H9 (cell line): ENCODE measurements around the gene STXBP6. TPM values are rescaled to one million over a fixed set of nuclear protein-coding genes. Genes with fewer than 3 reads are reported as not detected.

ENCODE experiments used
- DNase-seq: peaks from one replicate; pipeline ENCODE4 v3.0.0-alpha.2; 2017
- H2AFZ ChIP-seq: one replicate; pipeline ENCODE4 v1.6.1; 2013; ENCODE audit warnings: mild to moderate bottlenecking, low read length, control low read depth, moderate library complexity
- H2AK5ac ChIP-seq: 2 replicates; pipeline ENCODE4 v1.6.1; 2013; ENCODE audit warnings: low read length, control low read depth, mixed read lengths; ENCODE audit not compliant: insufficient read length
- H2BK120ac ChIP-seq: one replicate; pipeline ENCODE4 v1.6.1; 2013; ENCODE audit warnings: low read depth, mild to moderate bottlenecking, low read length, control low read depth, inconsistent platforms; ENCODE audit not compliant: poor library complexity, severe bottlenecking
- H2BK12ac ChIP-seq: 2 replicates; pipeline ENCODE4 v1.6.1; 2013; ENCODE audit warnings: low read length, control low read depth, mixed read lengths, low read depth; ENCODE audit not compliant: insufficient read length
- H2BK15ac ChIP-seq: 2 replicates; pipeline ENCODE4 v1.6.1; 2013; ENCODE audit warnings: low read depth, low read length, control low read depth
- H2BK20ac ChIP-seq: one replicate; pipeline ENCODE4 v1.6.1; 2013; ENCODE audit warnings: low read depth, mild to moderate bottlenecking, low read length, control low read depth, inconsistent platforms; ENCODE audit not compliant: poor library complexity, severe bottlenecking
- H2BK5ac ChIP-seq: 2 replicates; pipeline ENCODE4 v1.6.1; 2013; ENCODE audit warnings: low read length, control low read depth, mixed read lengths; ENCODE audit not compliant: insufficient read length
- H3K14ac ChIP-seq: 2 replicates; pipeline ENCODE4 v1.6.1; 2013; ENCODE audit warnings: low read length, control low read depth; ENCODE audit not compliant: insufficient read depth
- H3K18ac ChIP-seq: 2 replicates; pipeline ENCODE4 v1.6.1; 2013; ENCODE audit warnings: low read depth, mild to moderate bottlenecking, mixed read lengths, low read length, control low read depth; ENCODE audit not compliant: insufficient read length
- H3K23ac ChIP-seq: 2 replicates; pipeline ENCODE4 v1.6.1; 2013; ENCODE audit warnings: low read length, control low read depth, mixed read lengths, low read depth; ENCODE audit not compliant: insufficient read length
- H3K23me2 ChIP-seq: 2 replicates; pipeline ENCODE4 v1.6.1; 2013; ENCODE audit warnings: low read depth, mild to moderate bottlenecking, mixed read lengths, low read length, control low read depth; ENCODE audit not compliant: insufficient read length, poor library complexity, severe bottlenecking
- H3K27ac ChIP-seq: 2 replicates; pipeline ENCODE4 v1.5.1; 2013; ENCODE audit warnings: low read length, control low read depth, mixed read lengths, low read depth; ENCODE audit not compliant: insufficient read length
- H3K27me3 ChIP-seq: 2 replicates; pipeline ENCODE4 v1.6.1; 2013; ENCODE audit warnings: low read length, control low read depth, inconsistent platforms; ENCODE audit not compliant: insufficient read depth
- H3K4ac ChIP-seq: 2 replicates; pipeline ENCODE4 v1.6.1; 2013; ENCODE audit warnings: low read depth, mild to moderate bottlenecking, control low read depth, inconsistent platforms, low read length, moderate library complexity
- H3K4me1 ChIP-seq: 2 replicates; pipeline ENCODE4 v1.6.1; 2013; ENCODE audit warnings: low read length, control low read depth, inconsistent platforms; ENCODE audit not compliant: insufficient read depth
- H3K4me2 ChIP-seq: 2 replicates; pipeline ENCODE4 v1.6.1; 2013; ENCODE audit warnings: low read length, control low read depth, mixed read lengths; ENCODE audit not compliant: insufficient read length, insufficient read depth
- H3K56ac ChIP-seq: 2 replicates; pipeline ENCODE4 v1.6.1; 2013; ENCODE audit warnings: low read depth, mild to moderate bottlenecking, mixed read lengths, low read length, control low read depth; ENCODE audit not compliant: insufficient read length
- H3K79me1 ChIP-seq: 2 replicates; pipeline ENCODE4 v1.6.1; 2013; ENCODE audit warnings: low read depth, mild to moderate bottlenecking, moderate library complexity, low read length, control low read depth, inconsistent platforms; ENCODE audit not compliant: insufficient read depth, poor library complexity, severe bottlenecking
- H3K79me2 ChIP-seq: 2 replicates; pipeline ENCODE4 v1.6.1; 2013; ENCODE audit warnings: low read length, control low read depth, inconsistent platforms; ENCODE audit not compliant: insufficient read depth
- H3K9ac ChIP-seq: 2 replicates; pipeline ENCODE4 v1.6.1; 2013; ENCODE audit warnings: low read length, control low read depth, mixed read lengths; ENCODE audit not compliant: insufficient read length; ENCODE audit errors: extremely low read depth
- H3K9me3 ChIP-seq: one replicate; pipeline ENCODE4 v1.6.1; 2013; ENCODE audit warnings: low read depth, low read length, inconsistent platforms; ENCODE audit not compliant: control insufficient read depth
- H3T11ph ChIP-seq: one replicate; pipeline ENCODE4 v1.6.1; 2013; ENCODE audit warnings: mild to moderate bottlenecking, low read length, control low read depth, inconsistent platforms
- H4K20me1 ChIP-seq: one replicate; pipeline ENCODE4 v1.6.1; 2013; ENCODE audit not compliant: control insufficient read depth, insufficient read length, insufficient read depth
- H4K5ac ChIP-seq: 2 replicates; pipeline ENCODE4 v1.6.1; 2013; ENCODE audit warnings: low read depth, mild to moderate bottlenecking, mixed read lengths, low read length, control low read depth; ENCODE audit not compliant: insufficient read length
- H4K8ac ChIP-seq: replicated peaks from 2 replicates; pipeline ENCODE4 v1.6.1; 2013; ENCODE audit warnings: low read length, control low read depth, mixed read lengths, low read depth; ENCODE audit not compliant: insufficient read length
- H4K91ac ChIP-seq: 2 replicates; pipeline ENCODE4 v1.6.1; 2013; ENCODE audit warnings: low read depth, mild to moderate bottlenecking, moderate library complexity, mixed read lengths, low read length, control low read depth; ENCODE audit not compliant: insufficient read length
- H3K27ac Mint-ChIP-seq, 3 experiments: 2 replicates in 2 of 3; 3 replicates in 1 of 3; pipeline ENCODE4 v1.8.0; 2020 to 2021; ENCODE audit warnings: mixed read lengths in 3 of 3, mild to moderate bottlenecking in 1 of 3, moderate library complexity in 1 of 3
- H3K27me3 Mint-ChIP-seq: 2 replicates; pipeline ENCODE4 v1.8.0; 2021; ENCODE audit warnings: low read depth, mild to moderate bottlenecking, moderate library complexity, mixed read lengths
- H3K36me3 Mint-ChIP-seq, 3 experiments: 2 replicates in 2 of 3; 3 replicates in 1 of 3; pipeline ENCODE4 v1.8.0; 2020 to 2021; ENCODE audit warnings: low read depth in 3 of 3, mixed read lengths in 3 of 3; ENCODE audit not compliant: insufficient read depth in 1 of 3
- H3K4me1 Mint-ChIP-seq, 2 experiments: 2 replicates each; pipeline ENCODE4 v1.8.0; 2020; ENCODE audit warnings: mixed read lengths in 2 of 2
- H3K4me3 Mint-ChIP-seq, 2 experiments: 2 replicates in 1 of 2; 3 replicates in 1 of 2; pipeline ENCODE4 v1.8.0; 2020 to 2021; ENCODE audit warnings: mild to moderate bottlenecking in 2 of 2, mixed read lengths in 2 of 2, moderate library complexity in 1 of 2
- H3K9me3 Mint-ChIP-seq, 2 experiments: 2 replicates in 1 of 2; 3 replicates in 1 of 2; pipeline ENCODE4 v1.8.0; 2020; ENCODE audit warnings: mild to moderate bottlenecking in 2 of 2, mixed read lengths in 2 of 2, moderate library complexity in 1 of 2
- CTCF ChIP-seq: fragments of 200-600 bp; sonication (generic); conservative IDR thresholded peaks from 3 replicates; pipeline ENCODE4 v1.8.0; 2021; ENCODE audit warnings: antibody characterized with exemption, mild to moderate bottlenecking
- WGBS: extraction: QIAGEN DNeasy Blood & Tissue Kit; methylation state at CpG from one replicate; pipeline ENCODE4 v1.1.7; 2013; ENCODE audit warnings: missing lambda C conversion rate, low lambda C conversion rate, mixed read lengths; ENCODE audit not compliant: insufficient read length; ENCODE audit errors: extremely low coverage; 5-methylcytosine and 5-hydroxymethylcytosine counted together
- total RNA-seq: library from RNA; stranded (reverse); gene quantifications from 2 replicates; pipeline ENCODE4 v1.2.1, GENCODE V29; 2021

The STXBP6 gene
- total RNA-seq, 1 experiment from 2014 or later: 3.6 TPM

DNA sequence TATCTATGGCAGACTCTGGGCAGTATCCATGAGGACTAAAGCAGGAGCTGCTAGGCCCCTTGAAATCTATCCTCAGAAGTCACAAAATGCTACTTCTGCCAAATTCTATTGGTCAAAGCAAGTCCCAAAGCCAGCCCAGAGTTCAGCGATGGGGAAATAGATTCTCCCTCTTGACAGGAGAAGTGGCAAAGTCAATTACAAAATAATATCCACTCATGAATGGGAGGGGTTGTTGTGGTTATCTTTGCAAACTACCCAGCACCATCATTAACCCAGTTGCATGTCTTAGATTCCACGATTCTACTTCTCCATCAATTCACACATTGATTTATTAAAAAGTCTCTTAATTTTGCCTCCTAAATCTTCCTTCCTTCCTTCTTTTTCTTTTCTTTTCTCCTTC lies 30.7 kb upstream of the STXBP6 start:
- Histone ChIP-seq H3K4me2 (no peak overlapping the region), H2BK5ac (no peak overlapping the region), H3K23ac (no peak overlapping the region), H3K9ac (no peak overlapping the region), H2BK12ac (no peak overlapping the region), H3K79me2 (no peaks in the 10 kb centered on the region), H3K27ac (no peak overlapping the region), H3T11ph (no peak overlapping the region), H2BK20ac (no peak overlapping the region), H3K14ac (no peak overlapping the region), H3K18ac (no peak overlapping the region), H3K4me1 (no peaks in the 10 kb centered on the region), H3K9me3 (no peaks in the 10 kb centered on the region), H3K79me1 (no peaks in the 10 kb centered on the region), H4K20me1 (no peaks in the 10 kb centered on the region), H3K4ac (no peak overlapping the region), H4K8ac (no peak overlapping the region), H3K23me2 (no peaks in the 10 kb centered on the region), H2AK5ac (no peak overlapping the region), H2BK15ac (no peak overlapping the region), H3K27me3 (no peaks in the 10 kb centered on the region), H2AFZ (no peak overlapping the region), H4K5ac (no peak overlapping the region), H2BK120ac (no peak overlapping the region), H4K91ac (no peak overlapping the region), H3K56ac (no peak overlapping the region)
- Mint-ChIP-seq H3K36me3 (peaks cover 0 to 2% (median 0%) of the 10 kb centered on the region in 3 experiments; a peak in 1 of 7 replicates), H3K4me1 (no peaks in the 10 kb centered on the region), H3K27ac (no peak overlapping the region; a peak in 1 of 7 replicates), H3K27me3 (no peaks in the 10 kb centered on the region; the same call in 1 of the 2 replicates), H3K9me3 (no peaks in the 10 kb centered on the region; a peak in 1 of 5 replicates), H3K4me3 (no peak overlapping the region)
- DNase-seq: no peak
- no CpG with 5 or more reads among the region's 2 CpGs for WGBS
- no peak for TF ChIP-seq CTCF
